Measurements from ENCODE around the gene DNAH1. TPM values are rescaled to one million over a fixed set of nuclear protein-coding genes. Genes with fewer than 3 reads are reported as not detected.
A peak's percentile ranks its signal among the peaks of the same experiment; 100 is the strongest.

DNAH1 gene
- total RNA-seq, 1 experiment from 2014 or later = 5.5 TPM

DNA sequence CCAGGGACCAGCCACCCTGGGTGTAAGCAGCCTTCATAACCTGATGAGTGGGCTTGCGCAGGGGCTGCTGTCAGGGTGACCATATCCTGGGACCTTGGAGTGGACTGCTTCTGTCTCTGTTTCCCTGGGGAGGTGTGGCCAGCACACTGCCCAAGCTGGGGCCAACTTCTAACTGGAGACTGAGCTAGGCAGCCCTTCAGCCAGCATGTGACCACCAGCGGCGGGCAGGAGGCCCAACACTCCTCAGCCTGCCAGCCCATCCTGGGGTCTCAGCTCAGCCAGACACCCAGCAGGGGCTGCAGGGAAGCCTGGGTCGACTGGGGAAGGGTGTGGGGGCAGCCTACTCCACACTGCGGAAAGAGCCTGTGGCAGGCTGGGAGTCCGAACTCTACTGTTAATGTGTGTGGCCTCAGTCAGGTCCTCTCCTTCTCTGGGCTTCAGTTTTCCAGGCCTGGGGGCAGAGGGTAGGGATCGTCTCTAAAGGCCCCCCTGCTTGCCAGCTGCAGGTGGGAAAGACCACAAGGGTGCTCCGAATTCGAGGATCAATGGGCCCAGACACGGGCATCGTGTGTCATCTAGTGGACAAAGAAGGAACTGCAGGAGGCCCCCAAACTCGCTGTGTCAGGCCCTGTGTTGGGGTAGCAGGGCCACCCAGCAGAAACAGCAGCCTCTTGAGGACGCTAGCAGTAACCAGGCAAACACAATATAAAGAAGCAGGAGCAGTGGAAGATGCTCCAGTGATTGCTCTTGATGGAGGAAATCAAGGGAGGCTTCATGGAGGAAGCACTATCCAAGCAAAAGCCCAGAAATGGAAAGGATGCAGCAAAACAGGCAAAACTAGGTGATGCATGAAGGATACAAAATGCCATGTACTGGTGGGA is 130.8 kb downstream of the DNAH1 start:
- CTCF ChIA-PET = interaction anchor here (0.8 to 2.0 kb wide), 6 partner anchors 15 to 107 kb away, joined by 3 to 13 read pairs (median 4); no protein-coding TSS in a partner anchor
- BruUV-seq (replicated peaks) = no TSS peak
- no peaks in the 10 kb centered on the region for H3K9me2 ChIP-seq (ENCODE audit: insufficient read depth)
- H4K20me1 ChIP-seq (ENCODE audit: insufficient read depth) = no peaks in the 10 kb centered on the region
- ATAC-seq (peak; percentile 63), DNase-seq (ENCODE audit: low read depth, low spot score) (peak; percentile 67)
- no peak overlapping the region for H3K4me3 ChIP-seq (replicated peaks in 1 of 2; ENCODE audit: low read depth in 1 of 2, low read length in 2 of 2)
- peak; percentile 5 for TF ChIP-seq YY1 (IDR thresholded peaks at IDR 0.05; ENCODE audit: extremely low read depth, insufficient replicate concordance, low read depth, low read length)
- TF ChIP-seq TCF7L2 (IDR thresholded peaks at IDR 0.05; ENCODE audit: borderline replicate concordance, extremely low read depth, insufficient read depth, insufficient read length) = peak; percentile 20
- TF ChIP-seq, protein P1, sequence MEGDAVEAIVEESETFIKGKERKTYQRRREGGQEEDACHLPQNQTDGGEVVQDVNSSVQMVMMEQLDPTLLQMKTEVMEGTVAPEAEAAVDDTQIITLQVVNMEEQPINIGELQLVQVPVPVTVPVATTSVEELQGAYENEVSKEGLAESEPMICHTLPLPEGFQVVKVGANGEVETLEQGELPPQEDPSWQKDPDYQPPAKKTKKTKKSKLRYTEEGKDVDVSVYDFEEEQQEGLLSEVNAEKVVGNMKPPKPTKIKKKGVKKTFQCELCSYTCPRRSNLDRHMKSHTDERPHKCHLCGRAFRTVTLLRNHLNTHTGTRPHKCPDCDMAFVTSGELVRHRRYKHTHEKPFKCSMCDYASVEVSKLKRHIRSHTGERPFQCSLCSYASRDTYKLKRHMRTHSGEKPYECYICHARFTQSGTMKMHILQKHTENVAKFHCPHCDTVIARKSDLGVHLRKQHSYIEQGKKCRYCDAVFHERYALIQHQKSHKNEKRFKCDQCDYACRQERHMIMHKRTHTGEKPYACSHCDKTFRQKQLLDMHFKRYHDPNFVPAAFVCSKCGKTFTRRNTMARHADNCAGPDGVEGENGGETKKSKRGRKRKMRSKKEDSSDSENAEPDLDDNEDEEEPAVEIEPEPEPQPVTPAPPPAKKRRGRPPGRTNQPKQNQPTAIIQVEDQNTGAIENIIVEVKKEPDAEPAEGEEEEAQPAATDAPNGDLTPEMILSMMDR (IDR thresholded peaks at IDR 0.05 in 2 of 3, conservative IDR thresholded peaks at IDR 0.05 in 1 of 3; ENCODE audit: borderline replicate concordance in 1 of 3, insufficient read depth in 1 of 3, low read depth in 2 of 3, low read length in 2 of 3) = peak in 2 of 3 experiments; percentile 99 to 100; a peak in 4 of 6 replicates
- no peak for TF ChIP-seq SIN3A (IDR thresholded peaks at IDR 0.05; ENCODE audit: low read depth)
- H2AFZ ChIP-seq (ENCODE audit: low read depth, low read length, poor library complexity, severe bottlenecking) = no peak overlapping the region
- no peaks in the 10 kb centered on the region for H3K9me3 ChIP-seq (ENCODE audit: control insufficient read depth in 1 of 2, insufficient read depth in 1 of 2, low read depth in 1 of 2, low read length in 2 of 2)
- RAD21 ChIA-PET (ENCODE audit: low non-redundant PET in 1 of 2, low total read pairs in 2 of 2, uncharacterized antibody in 2 of 2, unreplicated experiment in 2 of 2) = interaction anchor here in 1 of 2 experiments (0.8 to 1.0 kb wide), 2 partner anchors 35 to 221 kb away, joined by 3 read pairs; partner anchors contain the start of gene TLR9
- H3K9ac ChIP-seq (ENCODE audit: low read length) = no peak overlapping the region
- H3K27me3 ChIP-seq (ENCODE audit: insufficient read depth, low read length) = no peaks in the 10 kb centered on the region
- no peak overlapping the region for H3K4me2 ChIP-seq (ENCODE audit: low read length)
- POLR2A ChIA-PET = no interaction called here
- intact Hi-C loops (cut with micrococcal nuclease) = loop anchor here (1.0 to 5.0 kb wide), 3 partner anchors 19 to 155 kb away; no protein-coding TSS in a partner anchor
- H3K27ac ChIP-seq (ENCODE audit: low read depth, low read length) = no peak overlapping the region
- no peaks in the 10 kb centered on the region for H3K36me3 ChIP-seq (ENCODE audit: control insufficient read depth in 1 of 2, insufficient read depth in 2 of 2, low read length in 2 of 2)
- no peaks in the 10 kb centered on the region for H3K79me2 ChIP-seq (ENCODE audit: insufficient read depth, low read length)
- H3K4me1 ChIP-seq (ENCODE audit: control insufficient read depth in 1 of 2, insufficient read depth in 2 of 2, low read length in 2 of 2) = peaks cover 16 to 37% of the 10 kb centered on the region in 2 experiments
